A673 (cell line): ENCODE measurements around the gene PRADC1. TPM values are rescaled to one million over a fixed set of nuclear protein-coding genes. Genes with fewer than 3 reads are reported as not detected.

Experiments
- Bru-seq: library from RNA; stranded (reverse); fragments of 400-500 nt; gene quantifications from one replicate; lab custom pipeline; 2021; lab: Mats Ljungman, UMichigan
- BruChase-seq, 2 experiments: library from RNA; stranded (reverse); fragments of 400-500 nt; gene quantifications; one replicate each; lab custom pipeline; 2021; lab: Mats Ljungman, UMichigan
- BruUV-seq: library from RNA; stranded (reverse); fragments of 400-500 nt; replicated peaks from 2 replicates; lab custom pipeline; 2021; lab: Mats Ljungman, UMichigan
- CTCF ChIA-PET: fragments of 300-600 bp; sonication (Branson Sonifier 250); formaldehyde crosslinking; loops from one replicate; lab custom pipeline; 2022; ENCODE audit warnings: antibody characterized with exemption; lab: Charles Lee
- POLR2A ChIA-PET: fragments of 300-600 bp; sonication (Branson Sonifier 250); formaldehyde crosslinking; loops from one replicate; lab custom pipeline; 2022; ENCODE audit warnings: antibody characterized with exemption; ENCODE audit not compliant: low non-redundant PET; lab: Charles Lee
- DNase-seq: peaks from one replicate; pipeline ENCODE4 v3.0.0-alpha.2; 2015; ENCODE audit warnings: low spot score
- H3K27ac ChIP-seq: fragments of 200-600 bp; sonication (generic); 2 replicates; pipeline ENCODE4 v1.5.1; 2016; ENCODE audit warnings: mixed run types, low read depth, mild to moderate bottlenecking, mixed read lengths, antibody characterized with exemption, low read length; ENCODE audit not compliant: poor library complexity, severe bottlenecking
- H3K27me3 ChIP-seq: fragments of 200-600 bp; sonication (generic); replicated peaks from 2 replicates; pipeline ENCODE4 v1.6.1; 2017; ENCODE audit warnings: mixed run types, low read depth, mild to moderate bottlenecking, mixed read lengths, antibody characterized with exemption, low read length; ENCODE audit not compliant: insufficient read depth, poor library complexity
- H3K36me3 ChIP-seq: fragments of 200-600 bp; sonication (generic); 2 replicates; pipeline ENCODE4 v1.6.1; 2016; ENCODE audit warnings: mixed run types, mild to moderate bottlenecking, mixed read lengths, antibody characterized with exemption, low read length; ENCODE audit not compliant: insufficient read depth, poor library complexity, severe bottlenecking
- H3K4me1 ChIP-seq: fragments of 200-600 bp; sonication (generic); 2 replicates; pipeline ENCODE4 v1.6.1; 2017; ENCODE audit warnings: mixed run types, mild to moderate bottlenecking, mixed read lengths, antibody characterized with exemption, low read length; ENCODE audit not compliant: insufficient read depth, poor library complexity, severe bottlenecking
- H3K4me3 ChIP-seq: fragments of 200-600 bp; sonication (generic); 2 replicates; pipeline ENCODE4 v1.5.1; 2016; ENCODE audit warnings: low read depth, mixed run types, mild to moderate bottlenecking, mixed read lengths, low read length; ENCODE audit not compliant: poor library complexity, severe bottlenecking
- H3K9me3 ChIP-seq: fragments of 200-600 bp; sonication (generic); 2 replicates; pipeline ENCODE4 v1.6.1; 2016; ENCODE audit warnings: mixed run types, low read depth, mild to moderate bottlenecking, mixed read lengths, antibody characterized with exemption, low read length; ENCODE audit not compliant: poor library complexity, severe bottlenecking
- CTCF ChIP-seq: fragments of 300-800, 200-600 bp; sonication (generic); conservative IDR thresholded peaks from 2 replicates; pipeline ENCODE4 v1.5.1; 2017; ENCODE audit warnings: low read depth, mild to moderate bottlenecking, antibody characterized with exemption, low read length, moderate library complexity, mixed read lengths
- EZH2 ChIP-seq: fragments of 200-600 bp; sonication (generic); IDR thresholded peaks from 2 replicates; pipeline ENCODE4 v1.6.1; 2017; ENCODE audit warnings: borderline replicate concordance, low read depth, mild to moderate bottlenecking, mixed read lengths, antibody characterized with exemption, low read length; ENCODE audit not compliant: poor library complexity, severe bottlenecking
- intact Hi-C: fragments of 100-400 bp; cut with micrococcal nuclease; formaldehyde crosslinking; loops from one replicate; pipeline ENCODE4 v1.10.0; 2022; ENCODE audit not compliant: unreplicated experiment
- long read RNA-seq: library from polyadenylated mRNA; stranded (forward); transcript quantifications from one replicate; pipeline ENCODE4 v2.0.0, GENCODE V29; 2022
- total RNA-seq: library from RNA; stranded (reverse); gene quantifications from 2 replicates; pipeline ENCODE4 v1.2.3, GENCODE V29; 2021

PRADC1 gene
- 17.7 and 20.0 TPM in 2 replicates for total RNA-seq
- Bru-seq, nascent RNA = percentile 42 among the genes with signal in this experiment
- percentile 47 among the genes with signal in this experiment for BruChase-seq, experiment 1, labeled RNA remaining after a 2-hour chase
- percentile 49 among the genes with signal in this experiment for BruChase-seq, experiment 2, labeled RNA remaining after a 6-hour chase
- long read RNA-seq, transcript PRADC1-201 (5 exons, 1,083 nt) = major isoform, 34 of 43 reads
- long read RNA-seq, partial matches to known transcripts = 1 of 43 reads
- long read RNA-seq, other reads (novel, unspliced or antisense) = 7 of 43 reads

- ChIA-PET CTCF (interaction anchor here (0.8 to 1.3 kb wide), 3 partner anchors 21 to 57 kb away, joined by 3 to 6 read pairs (median 3); no protein-coding TSS in a partner anchor), POLR2A (no interaction called here)
- Histone ChIP-seq H3K27ac (peak within 1 kb of the TSS; percentile 93), H3K27me3 (no peaks in the 10 kb centered on the region), H3K4me3 (peak within 1 kb of the TSS; percentile 75), H3K9me3 (no peaks in the 10 kb centered on the region), H3K36me3 (peaks cover 11% of the 10 kb centered on the region), H3K4me1 (peaks cover 12% of the 10 kb centered on the region)
- TF ChIP-seq EZH2 (no peak), CTCF (no peak)
- peak; percentile 100 for DNase-seq
- no TSS peak for BruUV-seq
- intact Hi-C loops = no loop called here
Observed at GRCh38 chr2:73233154-73233931, at the start of gene PRADC1. Gene PRADC1 (minus strand): TSS chr2:73233239. CDS start chr2:73233160, 79 bp downstream.

- Histone ChIP-seq H3K27me3 (no peaks in the 10 kb centered on the region), H3K4me3 (no peak overlapping the region), H3K9me3 (no peaks in the 10 kb centered on the region), H3K27ac (no peak overlapping the region), H3K4me1 (no peaks in the 10 kb centered on the region), H3K36me3 (no peaks in the 10 kb centered on the region)
- ChIA-PET CTCF (no interaction called here), POLR2A (no interaction called here)
- intact Hi-C loops = no loop called here
- TF ChIP-seq CTCF (no peak), EZH2 (no peak)
- BruUV-seq = no TSS peak
- no peak for DNase-seq
Observed at GRCh38 chr2:73281244-73281643, 48.2 kb upstream of the PRADC1 start.

- ChIA-PET POLR2A (no interaction called here), CTCF (no interaction called here)
- DNase-seq = no peak
- Histone ChIP-seq H3K27ac (no peak overlapping the region), H3K36me3 (no peaks in the 10 kb centered on the region), H3K9me3 (no peaks in the 10 kb centered on the region), H3K4me1 (no peaks in the 10 kb centered on the region), H3K27me3 (no peaks in the 10 kb centered on the region), H3K4me3 (no peak overlapping the region)
- intact Hi-C loops = no loop called here
- no peak for TF ChIP-seq EZH2
- no peak for TF ChIP-seq CTCF
- BruUV-seq = no TSS peak
Observed at GRCh38 chr2:73279852-73280251, 46.8 kb upstream of the PRADC1 start.
